Activated T-helper 17 cell treated with anti-CD3 and anti-CD28 coated beads, Interleukin-2, amount 50 U/mL, for 72 hours (primary cell): ENCODE measurements around the gene MLIP. TPM values are rescaled to one million over a fixed set of nuclear protein-coding genes. Genes with fewer than 3 reads are reported as not detected.

Source experiments
- ATAC-seq: fragments of 150-1000 bp; cut with Tn5 transposase; replicated peaks from 2 replicates; pipeline ENCODE4 v1.10.0; 2021; ENCODE audit warnings: mild to moderate bottlenecking, moderate library complexity
- H3K27ac Mint-ChIP-seq: one replicate; pipeline ENCODE4 v1.8.0; 2022; ENCODE audit warnings: mixed read lengths
- H3K27me3 Mint-ChIP-seq: one replicate; pipeline ENCODE4 v1.8.0; 2022; ENCODE audit warnings: mixed read lengths
- H3K36me3 Mint-ChIP-seq: one replicate; pipeline ENCODE4 v1.8.0; 2022; ENCODE audit warnings: low read depth, mild to moderate bottlenecking, mixed read lengths
- H3K4me1 Mint-ChIP-seq: one replicate; pipeline ENCODE4 v1.8.0; 2022; ENCODE audit warnings: mixed read lengths
- H3K4me3 Mint-ChIP-seq: one replicate; pipeline ENCODE4 v1.8.0; 2022; ENCODE audit warnings: mild to moderate bottlenecking, mixed read lengths
- H3K9me3 Mint-ChIP-seq: one replicate; pipeline ENCODE4 v1.8.0; 2022; ENCODE audit warnings: mixed read lengths
- total RNA-seq, 2 donors: library from RNA; stranded (reverse); gene quantifications; one replicate each; pipeline ENCODE4 v1.2.3, GENCODE V29; 2022

The MLIP gene
- total RNA-seq, 2 donors from 2014 or later = not detected

DNA sequence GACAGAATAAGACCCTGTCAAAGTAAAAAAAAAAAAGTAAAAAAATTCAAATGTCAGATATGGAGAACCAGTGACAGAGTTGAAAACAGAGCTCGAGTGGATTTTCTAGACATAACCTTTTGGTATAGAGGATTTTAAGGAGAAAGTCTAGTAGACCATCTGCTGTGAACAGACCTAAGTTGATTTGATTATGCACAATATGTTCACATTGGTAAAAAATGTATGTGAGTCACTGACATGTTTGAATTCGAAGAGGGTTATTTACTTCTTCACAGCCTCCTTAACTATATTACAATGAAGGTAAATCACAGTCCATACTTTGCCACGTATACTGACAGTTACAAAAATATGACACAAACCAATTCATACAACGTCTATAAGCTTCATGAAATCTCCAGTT, 204.4 kb downstream of the MLIP start:
- Mint-ChIP-seq H3K27ac (no peak overlapping the region), H3K9me3 (peaks cover 7% of the 10 kb centered on the region), H3K27me3 (no peaks in the 10 kb centered on the region), H3K4me3 (no peak overlapping the region), H3K4me1 (no peaks in the 10 kb centered on the region), H3K36me3 (no peaks in the 10 kb centered on the region)
- ATAC-seq = no peak

Other genes starting within 250 kb of the MLIP start
- not detected for gene TINAG, start 197.0 kb downstream of the MLIP start, total RNA-seq